K562 (cell line): ENCODE data around the gene BRME1. TPM values are rescaled to one million over a fixed set of nuclear protein-coding genes. Genes with fewer than 3 reads are reported as not detected.

Source experiments
- CBFA2T2 ChIP-seq: fragments of 450-650 bp; conservative IDR thresholded peaks from 2 replicates; pipeline ENCODE4 v1.6.1; 2017; ENCODE audit warnings: mild to moderate bottlenecking
- CREBBP ChIP-seq: IDR thresholded peaks from one replicate; pipeline ENCODE4 v1.6.1; 2012; ENCODE audit warnings: low read depth, mild to moderate bottlenecking, control low read depth, inconsistent platforms, low read length
- DEAF1 ChIP-seq: fragments of 450-650 bp; formaldehyde crosslinking; IDR thresholded peaks from 2 replicates; pipeline ENCODE4 v1.4.0; 2020; ENCODE audit warnings: mild to moderate bottlenecking, moderate library complexity
- ETV5 ChIP-seq: sonication (generic); formaldehyde crosslinking; IDR thresholded peaks from 2 replicates; pipeline ENCODE4 v1.4.0; 2020; ENCODE audit warnings: low read depth, mild to moderate bottlenecking, missing genetic modification reagents
- HSF4 ChIP-seq: fragments of 250-450 bp; sonication (Bioruptor Pico); IDR thresholded peaks from 2 replicates; pipeline ENCODE4 v2.1.2; 2022; ENCODE audit warnings: mild to moderate bottlenecking, moderate library complexity, borderline replicate concordance
- KAT8 ChIP-seq: fragments of 450-650 bp; IDR thresholded peaks from 2 replicates; pipeline ENCODE4 v1.6.1; 2016; ENCODE audit warnings: low read depth, mild to moderate bottlenecking
- KLF1 ChIP-seq: fragments of 450-650 bp; IDR thresholded peaks from 2 replicates; pipeline ENCODE4 v1.6.1; 2016; ENCODE audit warnings: missing genetic modification characterization, missing compliant biosample characterization
- MBD2 ChIP-seq: sonication (generic); IDR thresholded peaks from 2 replicates; pipeline ENCODE4 v1.6.1; 2016; ENCODE audit warnings: low read depth, borderline replicate concordance
- POLR2A ChIP-seq: fragments of 450-650 bp; conservative IDR thresholded peaks from 2 replicates; pipeline ENCODE4 v1.6.1; 2016
- POLR2H ChIP-seq: IDR thresholded peaks from 2 replicates; pipeline ENCODE4 v1.6.1; 2016; ENCODE audit warnings: missing genetic modification characterization, low read depth, mild to moderate bottlenecking, control low read depth, missing compliant biosample characterization, moderate library complexity
- POLR3G ChIP-seq: IDR thresholded peaks from 2 replicates; pipeline ENCODE4 v1.6.1; 2011; ENCODE audit not compliant: insufficient read length, insufficient replicate concordance; ENCODE audit errors: extremely low read depth
- POU5F1 ChIP-seq: fragments of 150-350 bp; IDR thresholded peaks from 2 replicates; pipeline ENCODE4 v1.6.1; 2014; ENCODE audit warnings: borderline replicate concordance, low read length, low read depth, mild to moderate bottlenecking; ENCODE audit not compliant: partially characterized antibody
- SMAD1 ChIP-seq: fragments of 150-350 bp; IDR thresholded peaks from 2 replicates; pipeline ENCODE4 v1.6.1; 2014; ENCODE audit warnings: low read length, low read depth; ENCODE audit not compliant: partially characterized antibody
- XRCC4 ChIP-seq: IDR thresholded peaks from one replicate; pipeline ENCODE4 v1.6.1; 2011; ENCODE audit not compliant: insufficient read depth, insufficient read length; ENCODE audit errors: extremely low read depth
- ZNF143 ChIP-seq: sonication (generic); formaldehyde crosslinking; IDR thresholded peaks from 2 replicates; pipeline ENCODE4 v1.9.0; 2022; ENCODE audit warnings: mild to moderate bottlenecking, missing genetic modification reagents
- ZNF23 ChIP-seq: fragments of 250-450 bp; sonication (Bioruptor Pico); IDR thresholded peaks from 2 replicates; pipeline ENCODE4 v1.4.0; 2020; ENCODE audit warnings: mild to moderate bottlenecking
- polyA plus RNA-seq, 8 experiments: library from polyadenylated mRNA; depleted of rRNA in 4 of 8; stranded (reverse) in 5 of 8; unstranded in 3 of 8; fragments of >200 nt; fragmentation: Nextera tagmentation in 2 of 8; fragmentation: Illumina TruSeq in 1 of 8; extraction: Ambion mirVana in 2 of 8; extraction: Trizol in 1 of 8; gene quantifications; 2 replicates each; pipeline versions ENCODE4 v1.2.1 to v1.2.3, GENCODE V29; 2011 to 2014; ENCODE audit warnings: inconsistent platforms in 1 of 8, missing spikeins in 1 of 8
- total RNA-seq, 7 experiments: library from RNA; depleted of rRNA in 6 of 7; stranded (reverse); fragments of >200 nt in 6 of 7; fragmentation: Illumina TruSeq in 2 of 7; extraction: Trizol in 2 of 7; gene quantifications; 2 replicates each; pipeline versions ENCODE4 v1.2.1 to v1.2.3, GENCODE V29; 2011 to 2021; ENCODE audit warnings: low replicate concordance in 1 of 7
- TF ChIP-seq, protein P1 (sequence below): sonication (generic); formaldehyde crosslinking; IDR thresholded peaks from 2 replicates; pipeline ENCODE4 v1.8.0; 2022; ENCODE audit warnings: missing genetic modification reagents, mild to moderate bottlenecking, borderline replicate concordance
- TF ChIP-seq, protein P2 (sequence below): fragments of 250-450 bp; sonication (Bioruptor Pico); IDR thresholded peaks from 2 replicates; pipeline ENCODE4 v1.9.0; 2021; ENCODE audit warnings: mild to moderate bottlenecking
- TF ChIP-seq, protein P3 (sequence below): fragments of 450-650 bp; IDR thresholded peaks from 2 replicates; pipeline ENCODE4 v1.6.1; 2017; ENCODE audit warnings: antibody characterized with exemption
- TF ChIP-seq, protein P4 (sequence below): sonication (generic); formaldehyde crosslinking; IDR thresholded peaks from 2 replicates; pipeline ENCODE4 v1.8.0; 2022; ENCODE audit warnings: mild to moderate bottlenecking, missing genetic modification reagents

Gene BRME1
- total and polyA plus RNA-seq, 9 of the 15 experiments (the other 6 are each of a cell fraction or from before 2014, with no cell fraction given): 0.75 to 6.1 (median 3.6) TPM

DNA sequence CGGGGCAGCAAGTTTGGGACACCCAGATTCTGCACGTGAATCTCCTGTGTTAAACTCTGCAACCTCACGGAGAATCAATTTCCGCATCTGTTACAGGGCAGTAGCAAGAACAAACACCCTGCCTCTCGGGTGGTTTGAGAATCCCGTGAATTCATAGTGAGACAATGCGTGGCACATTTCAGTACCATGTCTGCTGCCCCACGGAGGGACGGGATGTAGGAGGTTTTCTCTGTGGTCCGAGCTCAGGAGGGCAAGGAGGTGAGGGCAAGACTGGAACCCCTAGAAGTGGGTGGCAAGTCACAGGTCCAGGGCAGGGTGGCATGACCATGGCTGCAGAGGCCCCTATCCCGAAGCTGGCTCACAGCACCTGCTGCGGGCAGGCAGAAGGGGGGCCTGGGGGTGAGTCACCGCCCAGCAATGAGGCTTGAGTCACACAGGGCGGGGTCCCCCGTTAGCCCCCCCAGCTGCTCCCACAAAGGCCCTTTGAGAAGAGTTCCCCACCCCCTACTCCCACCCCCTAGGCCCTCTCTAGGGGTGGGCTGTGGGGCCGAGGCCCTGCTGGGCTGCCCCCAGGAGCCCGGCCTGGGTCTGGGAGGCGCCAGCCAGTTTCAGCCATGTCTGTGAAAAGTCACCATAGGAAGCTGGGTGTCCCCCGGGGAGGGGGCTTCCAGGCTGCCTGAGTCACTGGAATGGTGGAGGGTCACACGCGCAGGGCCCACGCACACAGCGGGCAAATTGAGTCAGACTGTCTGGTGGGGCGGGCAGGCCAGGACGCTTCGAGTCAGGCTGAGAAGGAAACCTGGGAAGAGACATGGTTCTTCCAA is 54.8 kb downstream of the BRME1 start (continued):
- TF ChIP-seq, protein P1, sequence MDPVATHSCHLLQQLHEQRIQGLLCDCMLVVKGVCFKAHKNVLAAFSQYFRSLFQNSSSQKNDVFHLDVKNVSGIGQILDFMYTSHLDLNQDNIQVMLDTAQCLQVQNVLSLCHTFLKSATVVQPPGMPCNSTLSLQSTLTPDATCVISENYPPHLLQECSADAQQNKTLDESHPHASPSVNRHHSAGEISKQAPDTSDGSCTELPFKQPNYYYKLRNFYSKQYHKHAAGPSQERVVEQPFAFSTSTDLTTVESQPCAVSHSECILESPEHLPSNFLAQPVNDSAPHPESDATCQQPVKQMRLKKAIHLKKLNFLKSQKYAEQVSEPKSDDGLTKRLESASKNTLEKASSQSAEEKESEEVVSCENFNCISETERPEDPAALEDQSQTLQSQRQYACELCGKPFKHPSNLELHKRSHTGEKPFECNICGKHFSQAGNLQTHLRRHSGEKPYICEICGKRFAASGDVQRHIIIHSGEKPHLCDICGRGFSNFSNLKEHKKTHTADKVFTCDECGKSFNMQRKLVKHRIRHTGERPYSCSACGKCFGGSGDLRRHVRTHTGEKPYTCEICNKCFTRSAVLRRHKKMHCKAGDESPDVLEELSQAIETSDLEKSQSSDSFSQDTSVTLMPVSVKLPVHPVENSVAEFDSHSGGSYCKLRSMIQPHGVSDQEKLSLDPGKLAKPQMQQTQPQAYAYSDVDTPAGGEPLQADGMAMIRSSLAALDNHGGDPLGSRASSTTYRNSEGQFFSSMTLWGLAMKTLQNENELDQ (CRISPR knock-in tag): no peak
- TF ChIP-seq POLR3G (no peak), KAT8 (no peak), CBFA2T2 (peak; percentile 43), ZNF23 (no peak), HSF4 (CRISPR knock-in tag) (no peak), KLF1 (tag) (peak; percentile 61; the same call in 1 of the 2 replicates), SMAD1 (no peak), ETV5 (CRISPR knock-in tag) (no peak), POLR2A (no peak), DEAF1 (no peak), XRCC4 (no peak), POLR2H (tag) (no peak), ZNF143 (CRISPR knock-in tag) (0 out of 2 replicates have a peak, but pooled peaks have one; percentile 55), POU5F1 (no peak), CREBBP (no peak), MBD2 (no peak)
- TF ChIP-seq, protein P2, sequence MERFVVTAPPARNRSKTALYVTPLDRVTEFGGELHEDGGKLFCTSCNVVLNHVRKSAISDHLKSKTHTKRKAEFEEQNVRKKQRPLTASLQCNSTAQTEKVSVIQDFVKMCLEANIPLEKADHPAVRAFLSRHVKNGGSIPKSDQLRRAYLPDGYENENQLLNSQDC: no peak
- TF ChIP-seq, protein P3, sequence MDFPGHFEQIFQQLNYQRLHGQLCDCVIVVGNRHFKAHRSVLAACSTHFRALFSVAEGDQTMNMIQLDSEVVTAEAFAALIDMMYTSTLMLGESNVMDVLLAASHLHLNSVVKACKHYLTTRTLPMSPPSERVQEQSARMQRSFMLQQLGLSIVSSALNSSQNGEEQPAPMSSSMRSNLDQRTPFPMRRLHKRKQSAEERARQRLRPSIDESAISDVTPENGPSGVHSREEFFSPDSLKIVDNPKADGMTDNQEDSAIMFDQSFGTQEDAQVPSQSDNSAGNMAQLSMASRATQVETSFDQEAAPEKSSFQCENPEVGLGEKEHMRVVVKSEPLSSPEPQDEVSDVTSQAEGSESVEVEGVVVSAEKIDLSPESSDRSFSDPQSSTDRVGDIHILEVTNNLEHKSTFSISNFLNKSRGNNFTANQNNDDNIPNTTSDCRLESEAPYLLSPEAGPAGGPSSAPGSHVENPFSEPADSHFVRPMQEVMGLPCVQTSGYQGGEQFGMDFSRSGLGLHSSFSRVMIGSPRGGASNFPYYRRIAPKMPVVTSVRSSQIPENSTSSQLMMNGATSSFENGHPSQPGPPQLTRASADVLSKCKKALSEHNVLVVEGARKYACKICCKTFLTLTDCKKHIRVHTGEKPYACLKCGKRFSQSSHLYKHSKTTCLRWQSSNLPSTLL: no peak
- TF ChIP-seq, protein P4, sequence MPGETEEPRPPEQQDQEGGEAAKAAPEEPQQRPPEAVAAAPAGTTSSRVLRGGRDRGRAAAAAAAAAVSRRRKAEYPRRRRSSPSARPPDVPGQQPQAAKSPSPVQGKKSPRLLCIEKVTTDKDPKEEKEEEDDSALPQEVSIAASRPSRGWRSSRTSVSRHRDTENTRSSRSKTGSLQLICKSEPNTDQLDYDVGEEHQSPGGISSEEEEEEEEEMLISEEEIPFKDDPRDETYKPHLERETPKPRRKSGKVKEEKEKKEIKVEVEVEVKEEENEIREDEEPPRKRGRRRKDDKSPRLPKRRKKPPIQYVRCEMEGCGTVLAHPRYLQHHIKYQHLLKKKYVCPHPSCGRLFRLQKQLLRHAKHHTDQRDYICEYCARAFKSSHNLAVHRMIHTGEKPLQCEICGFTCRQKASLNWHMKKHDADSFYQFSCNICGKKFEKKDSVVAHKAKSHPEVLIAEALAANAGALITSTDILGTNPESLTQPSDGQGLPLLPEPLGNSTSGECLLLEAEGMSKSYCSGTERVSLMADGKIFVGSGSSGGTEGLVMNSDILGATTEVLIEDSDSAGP: no peak
